Measurements from ENCODE around the gene SLC12A8.

SLC12A8 gene

DNA sequence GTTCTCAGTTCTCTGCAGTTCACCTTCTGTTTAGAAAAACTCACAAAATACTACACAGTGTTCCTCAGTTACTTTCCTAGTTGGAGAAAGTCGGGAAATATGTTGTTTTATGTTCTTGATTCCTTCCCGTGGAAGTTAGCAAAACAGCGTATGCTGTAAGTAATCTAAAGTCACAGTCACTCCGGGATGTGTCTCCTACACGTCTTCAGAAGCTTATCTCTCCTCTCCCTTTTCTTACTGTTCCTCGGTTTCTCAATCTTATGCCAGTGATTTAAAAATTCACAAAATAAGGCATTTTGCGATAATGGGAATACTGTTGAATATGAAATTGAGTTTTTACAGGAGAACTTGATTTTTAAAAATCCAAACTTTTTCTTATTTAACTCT, 158.5 kb downstream of the SLC12A8 start:
- DNase-seq (ENCODE audit: low spot score), result no peak

DNA sequence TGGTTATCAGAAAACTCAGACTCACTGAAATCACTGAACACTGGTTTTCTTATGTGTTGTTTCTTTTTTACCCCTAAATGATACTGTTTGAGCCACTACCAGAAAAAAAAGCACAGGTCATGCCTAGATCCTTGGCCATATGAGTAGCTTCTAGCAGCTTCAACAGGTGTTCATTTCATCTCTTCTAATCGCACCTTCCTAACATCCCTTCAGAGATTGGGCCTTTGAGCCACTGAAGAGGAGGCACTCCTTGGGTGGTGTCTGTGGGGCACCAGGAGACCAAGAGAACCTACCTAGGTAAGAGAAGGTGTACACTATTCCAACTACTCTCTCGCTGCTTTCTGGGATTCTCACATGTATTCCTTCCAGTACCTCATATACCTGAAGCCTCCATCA, 159.2 kb downstream of the SLC12A8 start:
- no peak for DNase-seq (ENCODE audit: low spot score)

DNA sequence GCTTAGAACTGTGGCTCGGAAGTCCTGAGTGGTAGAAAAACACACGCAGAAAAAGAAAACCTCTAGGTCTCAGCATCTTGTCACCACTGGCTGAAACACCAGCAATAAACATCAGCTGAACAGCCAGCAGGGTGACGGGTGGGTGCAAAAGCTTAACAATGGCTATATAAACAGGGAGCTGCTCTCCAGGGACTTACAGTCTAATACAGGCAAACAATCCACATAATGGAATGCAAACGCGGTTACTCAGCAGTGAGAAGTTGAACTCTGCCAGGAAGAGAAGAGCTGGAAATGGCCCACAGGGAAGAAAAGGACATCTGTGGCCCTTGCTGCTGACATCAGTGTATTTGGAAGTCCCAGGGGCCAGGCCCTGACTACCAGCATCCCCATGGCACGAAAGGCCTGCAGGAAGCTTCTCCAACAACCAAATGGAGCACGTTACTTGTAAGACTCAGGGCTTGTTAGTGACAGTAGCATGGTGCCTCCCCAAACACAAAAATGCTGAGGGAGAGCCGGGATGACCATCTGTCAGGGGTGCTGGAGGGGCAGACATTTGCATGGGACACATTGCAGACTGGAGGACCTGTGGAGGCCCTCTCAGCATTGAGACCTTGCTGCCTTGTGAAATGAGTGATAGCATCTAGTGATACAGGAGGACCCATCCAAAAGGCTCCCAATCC, 159.8 kb downstream of the SLC12A8 start:
- peak; percentile 75 for DNase-seq (ENCODE audit: low spot score)

DNA sequence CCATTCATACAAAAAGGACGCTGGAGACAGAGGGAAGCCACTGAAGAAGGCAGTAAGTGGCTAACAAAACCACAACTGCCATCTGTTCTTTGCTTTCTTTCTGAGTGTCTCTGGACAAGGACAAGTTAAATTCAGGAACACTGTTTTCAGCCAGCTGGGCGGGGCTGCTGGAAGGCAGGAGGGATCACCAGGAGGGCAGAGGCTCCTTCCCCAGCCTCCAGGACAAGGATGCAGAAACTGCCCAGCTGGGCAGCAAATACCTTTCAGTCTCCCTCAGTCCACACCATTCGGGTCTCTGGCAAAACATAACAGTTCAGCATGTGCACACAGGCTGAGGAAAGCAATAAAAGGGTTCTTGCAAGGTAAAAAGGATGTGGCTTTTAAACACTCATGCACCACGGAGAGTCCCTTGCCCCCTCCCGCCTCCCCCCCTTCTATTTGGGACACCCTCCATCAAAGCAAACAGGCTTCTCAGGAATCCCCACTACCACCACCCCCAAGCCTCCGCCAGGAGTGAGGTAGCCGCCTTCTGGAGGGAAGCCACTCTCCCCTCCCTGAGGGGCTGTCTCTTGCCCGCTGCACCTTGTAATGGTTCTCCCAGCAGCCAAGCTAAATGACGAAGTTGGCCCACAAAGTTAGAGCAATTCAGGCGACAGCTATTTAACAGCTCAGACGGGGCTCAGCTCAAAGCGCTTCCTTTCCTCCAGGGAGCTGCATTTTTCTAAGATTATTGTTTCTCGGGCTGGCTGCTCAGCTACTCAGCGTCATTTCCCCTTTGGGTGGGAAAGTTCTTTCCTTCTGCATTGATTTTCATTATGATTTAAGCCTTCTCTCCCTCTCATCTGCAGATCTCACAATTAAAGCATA, 160.6 kb downstream of the SLC12A8 start:
- DNase-seq (ENCODE audit: low spot score), result no peak

DNA sequence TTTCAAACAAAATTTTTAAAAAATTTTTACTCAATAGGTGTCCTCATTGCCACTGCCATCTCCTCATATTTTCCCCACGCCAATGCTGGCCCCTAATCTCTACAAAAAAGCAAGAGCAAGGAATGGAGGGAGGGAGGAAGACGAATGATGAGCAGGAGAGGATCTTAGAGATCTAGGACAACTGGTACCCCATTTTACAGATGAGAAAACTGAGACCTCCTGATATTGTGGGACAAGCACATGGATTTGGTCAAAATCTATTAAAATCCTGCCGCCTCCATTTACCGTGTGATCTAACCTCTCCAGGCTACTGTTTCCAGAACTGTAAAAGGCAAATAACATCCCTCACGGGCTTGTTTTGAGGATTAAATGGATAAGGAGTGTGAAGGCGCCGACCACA, 161.3 kb downstream of the SLC12A8 start:
- DNase-seq (ENCODE audit: low spot score), result no peak

DNA sequence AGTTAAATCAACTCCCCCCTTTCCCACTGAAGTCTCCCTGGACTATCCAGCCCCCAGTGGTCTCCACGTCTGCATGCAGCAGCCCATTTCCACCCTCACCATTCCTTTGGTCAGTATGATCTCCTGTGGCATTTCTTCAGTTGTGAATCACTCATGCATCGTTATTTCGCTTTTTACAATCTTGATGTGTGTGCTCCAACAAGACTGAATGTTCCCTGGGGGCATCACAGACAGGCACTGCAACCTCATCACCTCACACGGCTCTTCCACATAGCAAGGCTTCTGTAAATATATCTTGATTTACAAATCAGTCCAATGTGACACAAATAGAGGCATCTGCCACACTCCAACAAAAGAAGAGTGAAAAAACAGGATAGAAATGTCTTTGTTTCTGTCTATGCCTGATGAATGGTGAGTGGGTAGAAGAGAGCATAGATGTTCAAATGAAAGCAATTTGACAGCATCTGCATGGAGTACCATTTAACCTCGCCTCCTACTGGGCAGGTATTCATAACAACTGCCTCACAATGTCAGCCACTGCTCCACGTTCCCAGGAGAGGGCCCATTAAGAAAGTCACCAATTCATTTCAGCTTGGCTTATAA, 162.0 kb downstream of the SLC12A8 start:
- peak; percentile 72 for DNase-seq (ENCODE audit: low spot score)

DNA sequence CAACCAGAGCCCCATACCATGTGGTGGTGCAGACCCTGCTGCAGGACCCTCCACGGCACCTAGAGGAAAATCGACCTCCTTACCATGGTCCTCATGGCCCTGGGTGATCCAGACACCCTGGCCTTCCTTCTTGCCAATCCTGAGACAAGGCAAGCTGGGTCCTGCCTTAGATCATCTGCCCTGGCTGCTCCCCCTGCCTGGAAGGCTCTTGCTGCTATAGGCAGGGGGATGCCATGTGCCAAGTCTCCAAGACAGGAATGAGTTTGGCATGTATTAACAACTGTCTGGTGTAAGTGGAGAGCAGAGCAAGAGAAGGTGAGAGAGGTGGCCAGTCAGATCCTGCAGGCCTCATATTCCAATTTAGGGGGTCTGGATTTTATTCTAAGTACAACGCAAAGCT, 164.3 kb downstream of the SLC12A8 start:
- no peak for DNase-seq (ENCODE audit: low spot score)

DNA sequence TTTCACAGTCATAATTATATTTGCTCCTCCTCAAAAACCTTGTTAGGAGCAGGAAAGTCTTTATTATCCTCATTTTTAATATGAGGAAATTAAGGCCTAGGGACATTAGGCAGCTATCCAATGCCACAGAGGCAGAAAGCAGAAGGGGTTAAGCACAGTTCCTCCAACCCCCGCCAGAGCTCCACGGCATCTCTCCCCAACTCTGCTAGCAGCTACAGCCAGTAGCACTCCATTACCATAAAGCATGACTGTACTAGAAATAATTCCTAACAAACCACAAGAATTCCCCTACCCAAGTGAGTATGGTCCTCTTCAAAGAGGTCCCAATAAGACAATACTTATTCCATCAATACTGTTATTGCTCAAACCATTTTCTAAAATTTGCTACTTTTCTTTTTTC, 166.6 kb downstream of the SLC12A8 start:
- DNase-seq (ENCODE audit: low spot score), result no peak

DNA sequence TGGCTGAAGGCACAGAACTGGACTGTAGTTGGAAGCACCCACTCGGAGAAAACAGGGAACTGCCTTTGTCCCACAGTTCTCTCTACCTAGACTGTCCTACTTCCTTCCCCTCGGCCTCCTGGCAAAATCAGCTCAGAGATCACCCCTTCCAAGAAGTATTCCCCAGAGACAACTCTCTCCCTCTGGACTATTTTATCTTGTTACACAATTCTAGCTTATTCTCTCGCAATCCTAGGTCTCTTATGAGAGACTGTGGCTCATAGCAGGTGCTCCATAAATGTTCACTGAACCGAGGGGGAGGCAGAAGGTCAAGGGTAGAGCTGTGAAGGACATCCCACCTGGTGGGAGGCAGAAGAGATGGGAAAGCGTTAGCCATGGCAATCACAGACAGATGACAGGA, 167.4 kb downstream of the SLC12A8 start:
- DNase-seq (ENCODE audit: low spot score), result no peak

DNA sequence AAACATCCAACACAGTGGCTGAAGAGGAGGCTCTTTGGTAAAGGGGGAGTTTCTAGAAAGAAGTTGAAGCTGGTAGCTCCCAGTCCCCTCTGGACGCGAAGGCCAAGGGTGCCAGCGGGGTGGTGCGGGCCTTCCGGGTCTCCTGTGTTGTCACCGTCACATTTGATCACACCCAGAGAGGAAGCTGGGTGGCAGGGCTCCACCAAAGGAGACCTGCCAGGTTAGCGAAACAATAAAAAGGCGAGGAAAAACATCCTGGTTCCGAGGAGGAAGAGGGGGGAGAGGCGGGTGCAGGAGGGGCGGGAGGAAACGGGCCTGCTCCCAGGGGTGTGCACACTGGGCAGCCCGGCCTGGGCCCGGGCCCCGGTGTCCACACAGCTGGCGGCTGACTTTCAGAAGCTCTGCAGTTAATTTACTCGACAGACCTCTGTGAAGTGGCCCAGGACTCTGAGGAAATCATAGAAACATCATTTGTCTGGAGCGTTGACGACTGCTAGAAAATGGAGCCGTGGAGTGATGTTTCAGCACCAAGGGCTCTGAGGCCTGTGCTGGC, 168.9 kb downstream of the SLC12A8 start:
- no peak for DNase-seq (ENCODE audit: low spot score)

DNA sequence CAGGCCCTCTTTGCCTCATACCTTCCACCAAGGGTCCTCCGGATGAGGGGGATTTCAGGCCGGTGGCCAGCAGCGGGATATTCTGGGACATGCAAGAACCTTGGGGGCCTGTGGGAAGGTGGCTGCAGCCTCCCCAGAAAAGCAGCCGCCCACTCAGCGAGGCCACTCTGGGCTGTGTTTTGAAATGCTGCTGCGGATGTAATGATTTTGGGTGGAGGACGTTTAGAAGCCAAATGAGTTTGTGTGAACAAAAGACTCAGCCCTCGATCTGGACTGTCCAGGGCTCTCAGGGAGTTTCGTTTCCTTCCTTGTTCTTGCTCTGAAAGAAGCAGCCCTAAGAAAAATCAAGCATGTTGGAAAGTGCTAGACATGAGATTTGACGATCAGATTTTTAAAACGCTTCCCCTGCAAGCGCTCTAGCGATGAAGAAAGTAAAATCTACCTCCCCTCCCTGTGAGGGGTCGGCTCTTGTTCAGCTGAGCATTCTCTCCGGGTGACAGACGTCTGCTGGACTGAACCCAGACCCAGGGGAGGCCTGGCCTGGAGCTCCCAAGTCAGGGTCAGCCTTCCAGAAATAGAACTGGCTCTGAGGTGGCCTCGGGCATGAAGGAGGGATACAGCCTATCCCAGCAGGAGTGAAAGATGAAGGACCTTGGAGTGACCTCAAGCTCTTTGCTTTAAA, 169.7 kb downstream of the SLC12A8 start:
- peak; percentile 69 for DNase-seq (ENCODE audit: low spot score)

DNA sequence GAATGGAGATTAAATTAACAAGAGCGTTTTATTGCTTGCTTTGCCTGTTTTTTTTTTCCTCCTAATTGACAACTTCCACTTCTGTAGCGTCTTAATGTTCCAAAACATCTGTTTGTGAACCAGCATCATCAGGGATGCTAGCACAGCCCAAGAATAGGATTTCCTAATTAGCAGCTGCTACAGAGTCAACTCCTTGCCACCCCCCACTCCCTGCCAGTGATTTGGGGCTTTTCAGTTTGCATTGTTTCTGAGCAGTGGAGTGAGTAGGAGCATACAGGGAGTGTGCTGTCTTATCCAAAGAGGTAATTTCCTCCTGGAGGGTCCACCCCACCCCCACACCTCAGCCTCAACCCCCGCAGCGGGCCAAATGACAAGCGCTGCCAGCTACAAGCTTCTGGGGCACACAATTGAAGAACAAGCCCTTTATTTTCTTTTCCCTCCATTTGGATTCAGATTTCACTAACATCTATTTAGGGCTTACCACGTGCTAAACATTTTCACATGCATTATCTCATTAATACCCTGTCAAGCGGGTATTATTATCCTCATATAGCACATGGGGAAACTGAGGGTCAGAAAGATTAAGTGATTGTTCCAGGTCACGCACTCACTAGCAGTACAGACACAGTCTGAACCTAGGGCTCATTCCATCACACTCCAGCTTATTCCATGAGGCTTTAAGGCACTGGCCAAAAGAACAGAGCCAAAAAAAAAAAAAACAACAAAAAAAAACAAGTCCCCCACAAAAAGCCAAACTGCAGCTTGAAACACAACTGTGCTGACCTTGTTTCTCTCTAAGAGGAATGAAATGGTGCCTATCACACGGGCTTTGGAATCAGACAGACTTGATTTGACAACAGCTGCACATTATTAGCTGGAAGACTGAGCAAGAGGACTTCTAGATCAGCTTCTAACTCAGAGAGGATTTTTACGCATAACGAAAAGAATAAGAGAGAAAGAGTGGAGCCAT, 173.1 kb downstream of the SLC12A8 start:
- peak; percentile 85 for DNase-seq (ENCODE audit: low spot score)

DNA sequence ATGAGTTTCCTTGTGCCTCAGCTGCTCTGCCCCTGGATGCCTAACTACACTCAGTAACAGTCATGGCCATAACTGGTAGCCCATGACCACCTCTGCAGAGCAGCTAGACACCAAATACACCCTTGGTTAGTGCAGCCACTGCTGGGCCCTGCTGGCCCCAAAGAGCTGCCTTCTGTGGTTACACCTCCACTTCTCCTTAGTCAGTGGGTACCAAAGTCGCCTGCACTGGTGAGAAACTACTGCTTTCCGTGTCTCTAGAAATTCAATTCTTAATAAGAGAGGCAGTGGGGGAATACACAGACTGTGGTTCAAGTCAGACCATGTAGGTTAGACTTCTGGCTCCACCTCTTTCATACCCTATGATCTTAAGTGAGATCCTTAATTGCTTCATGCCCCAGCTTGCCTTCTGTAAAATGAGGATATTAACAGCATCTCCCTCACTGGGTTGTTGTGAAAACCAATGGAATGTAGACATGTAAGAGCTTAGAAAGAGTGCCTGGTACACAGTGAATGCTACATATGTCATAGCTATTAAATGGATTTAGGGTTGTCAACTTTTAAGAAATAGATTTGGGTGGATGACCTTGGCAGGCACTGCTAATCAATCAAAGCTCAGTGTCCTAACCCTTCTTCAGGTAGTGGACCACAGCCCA, 174.9 kb downstream of the SLC12A8 start:
- DNase-seq (ENCODE audit: low spot score), result no peak

DNA sequence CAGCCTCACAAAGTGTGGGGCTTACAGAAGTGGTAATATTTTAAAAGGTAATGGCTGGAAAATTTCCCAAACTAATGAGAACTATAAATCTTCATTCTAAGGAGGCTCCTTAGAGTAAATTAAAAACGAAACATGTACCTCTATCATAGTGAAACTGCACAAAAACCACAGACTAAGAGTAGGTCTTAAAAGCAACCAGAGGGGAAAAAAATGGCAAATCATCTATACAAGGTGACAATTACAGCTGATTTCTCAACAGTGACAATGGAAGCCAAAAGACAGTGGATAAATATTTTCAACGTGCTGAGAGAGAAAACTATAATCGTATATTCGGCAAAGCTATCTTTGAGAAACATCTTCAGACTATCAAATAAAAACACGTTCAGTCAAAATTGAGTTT, 177.3 kb downstream of the SLC12A8 start:
- DNase-seq (ENCODE audit: low spot score), result no peak

DNA sequence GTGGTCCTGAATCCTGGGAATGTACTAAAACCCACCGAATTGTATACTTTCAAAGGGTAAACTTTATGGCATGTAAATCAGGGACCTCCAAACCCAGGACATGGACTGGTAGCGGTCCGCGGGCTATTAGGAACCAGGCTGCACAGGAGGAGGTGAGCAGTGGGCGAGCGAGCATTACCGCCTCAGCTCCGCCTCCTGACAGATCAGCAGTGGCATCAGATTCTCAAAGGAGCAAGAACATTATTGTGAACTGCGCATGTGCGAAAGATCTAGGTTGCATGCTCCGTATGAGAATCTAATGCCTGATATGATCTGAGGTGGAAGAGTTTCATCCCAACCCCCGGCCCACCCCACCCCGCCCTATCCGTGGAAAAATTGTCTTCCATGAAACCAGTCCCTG, 178.9 kb downstream of the SLC12A8 start:
- DNase-seq (ENCODE audit: low spot score), result no peak

DNA sequence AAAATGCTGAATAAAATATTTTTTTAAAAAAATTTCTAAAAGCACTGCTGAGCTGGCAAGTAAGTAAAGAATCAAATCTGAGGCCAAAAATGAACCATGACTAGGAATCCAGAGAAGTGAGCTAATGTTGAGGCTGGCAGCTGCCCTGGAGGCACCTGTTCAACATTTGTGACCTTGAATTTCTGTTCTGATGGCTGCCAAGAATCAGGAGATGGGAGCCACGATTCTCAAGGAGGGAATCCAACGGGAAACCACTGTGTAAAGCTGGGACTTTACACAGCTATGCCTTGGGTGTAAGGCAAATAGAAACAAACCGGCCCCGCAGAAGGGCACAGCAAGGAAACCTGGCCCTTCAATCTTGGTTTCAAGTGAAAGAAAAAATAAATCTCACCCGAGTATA, 179.4 kb downstream of the SLC12A8 start:
- DNase-seq (ENCODE audit: low spot score), result no peak

DNA sequence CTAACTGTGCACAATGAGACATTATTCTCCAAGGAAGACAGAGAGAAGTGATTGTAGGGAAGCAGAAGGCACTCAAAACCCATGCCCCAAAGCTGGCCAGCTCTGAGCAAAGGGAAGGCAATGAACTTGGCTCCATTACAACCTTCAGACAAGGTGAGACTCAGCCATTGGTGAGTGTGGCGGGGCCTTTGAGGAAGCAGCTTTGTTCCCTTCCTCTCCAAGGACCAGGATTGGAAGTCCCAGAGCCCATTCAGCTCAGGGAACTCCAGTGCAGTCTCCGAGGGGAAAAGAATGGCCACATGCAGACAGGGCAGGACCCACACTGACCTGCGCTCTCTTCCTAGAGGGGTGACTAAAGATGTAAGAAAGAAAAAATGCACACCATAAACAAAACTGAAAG, 179.9 kb downstream of the SLC12A8 start:
- DNase-seq (ENCODE audit: low spot score), result no peak
